GM19193 (cell line): ENCODE data around the gene PAK6.

Experiments
- POLR2A ChIP-seq: IDR thresholded peaks from 4 replicates; pipeline ENCODE4 v1.6.1; 2011; ENCODE audit not compliant: insufficient read depth, insufficient read length; ENCODE audit errors: extremely low read depth

PAK6 gene

GRCh38 chr15:40249477-40250303, 10.8 kb downstream of the PAK6 start:
- no peak for TF ChIP-seq POLR2A

GRCh38 chr15:40250304-40250656, 11.4 kb downstream of the PAK6 start:
- TF ChIP-seq POLR2A = no peak

GRCh38 chr15:40250771-40251483, 12.1 kb downstream of the PAK6 start:
- no peak for TF ChIP-seq POLR2A

GRCh38 chr15:40251486-40252140, 12.8 kb downstream of the PAK6 start:
- TF ChIP-seq POLR2A = no peak

- TF ChIP-seq POLR2A = no peak
Measured at GRCh38 chr15:40252141-40252437, 13.2 kb downstream of the PAK6 start.

- no peak for TF ChIP-seq POLR2A
Measured at GRCh38 chr15:40252438-40253166, 13.7 kb downstream of the PAK6 start.

GRCh38 chr15:40253167-40253790, 14.4 kb downstream of the PAK6 start:
- TF ChIP-seq POLR2A = no peak

GRCh38 chr15:40254452-40254851, 15.6 kb downstream of the PAK6 start:
- TF ChIP-seq POLR2A = no peak

- TF ChIP-seq POLR2A = no peak
Measured at GRCh38 chr15:40255033-40255432, 16.2 kb downstream of the PAK6 start.

GRCh38 chr15:40256638-40257235, 17.9 kb downstream of the PAK6 start:
- no peak for TF ChIP-seq POLR2A

- TF ChIP-seq POLR2A = no peak
Measured at GRCh38 chr15:40257656-40258450, 19.0 kb downstream of the PAK6 start.

GRCh38 chr15:40258544-40258943, 19.7 kb downstream of the PAK6 start:
- no peak for TF ChIP-seq POLR2A

- TF ChIP-seq POLR2A = no peak
Measured at GRCh38 chr15:40259021-40259420, 20.2 kb downstream of the PAK6 start.
